Upper lobe of left lung (tissue), 4 donors: Measurements from ENCODE around the gene IVNS1ABP.

Source experiments
- POLR2A ChIP-seq, 4 donors: fragments of 450-650 bp; IDR thresholded peaks; one replicate each; pipeline ENCODE4 v1.5.1; 2016 to 2017; ENCODE audit warnings: antibody characterized with exemption in 4 of 4, mild to moderate bottlenecking in 2 of 4
- POLR2AphosphoS5 ChIP-seq, 2 donors: sonication (generic); formaldehyde crosslinking; IDR thresholded peaks; one replicate each; pipeline ENCODE4 v1.5.1; 2017; ENCODE audit warnings: antibody characterized with exemption in 2 of 2
- TF ChIP-seq, protein P1 (sequence below), 6 experiments: fragments of 450-650 bp in 4 of 6; fragments of 200-600 bp in 2 of 6; sonication (generic) in 2 of 6; IDR thresholded peaks; one replicate each; pipeline ENCODE4 v1.5.1; 2016 to 2019; ENCODE audit warnings: antibody characterized with exemption in 6 of 6

- TF ChIP-seq, protein P1, sequence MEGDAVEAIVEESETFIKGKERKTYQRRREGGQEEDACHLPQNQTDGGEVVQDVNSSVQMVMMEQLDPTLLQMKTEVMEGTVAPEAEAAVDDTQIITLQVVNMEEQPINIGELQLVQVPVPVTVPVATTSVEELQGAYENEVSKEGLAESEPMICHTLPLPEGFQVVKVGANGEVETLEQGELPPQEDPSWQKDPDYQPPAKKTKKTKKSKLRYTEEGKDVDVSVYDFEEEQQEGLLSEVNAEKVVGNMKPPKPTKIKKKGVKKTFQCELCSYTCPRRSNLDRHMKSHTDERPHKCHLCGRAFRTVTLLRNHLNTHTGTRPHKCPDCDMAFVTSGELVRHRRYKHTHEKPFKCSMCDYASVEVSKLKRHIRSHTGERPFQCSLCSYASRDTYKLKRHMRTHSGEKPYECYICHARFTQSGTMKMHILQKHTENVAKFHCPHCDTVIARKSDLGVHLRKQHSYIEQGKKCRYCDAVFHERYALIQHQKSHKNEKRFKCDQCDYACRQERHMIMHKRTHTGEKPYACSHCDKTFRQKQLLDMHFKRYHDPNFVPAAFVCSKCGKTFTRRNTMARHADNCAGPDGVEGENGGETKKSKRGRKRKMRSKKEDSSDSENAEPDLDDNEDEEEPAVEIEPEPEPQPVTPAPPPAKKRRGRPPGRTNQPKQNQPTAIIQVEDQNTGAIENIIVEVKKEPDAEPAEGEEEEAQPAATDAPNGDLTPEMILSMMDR (IDR thresholded peaks at IDR 0.05), result no peak
- TF ChIP-seq POLR2AphosphoS5 (IDR thresholded peaks at IDR 0.05), result no peak
- TF ChIP-seq POLR2A (IDR thresholded peaks at IDR 0.05), result no peak
Observed at GRCh38 chr1:185267701-185268100, 49.3 kb downstream of the IVNS1ABP start.
